Gastrocnemius medialis (tissue), 4 donors: Measurements from ENCODE around the gene PTPRN2.

Source experiments
- POLR2A ChIP-seq, 2 donors: fragments of 450-650 bp; IDR thresholded peaks; one replicate each; pipeline ENCODE4 v1.6.1; 2017; ENCODE audit warnings: antibody characterized with exemption in 2 of 2, mild to moderate bottlenecking in 2 of 2, moderate library complexity in 2 of 2
- TF ChIP-seq, protein P1 (sequence below), 5 experiments: fragments of 450-650 bp in 3 of 5; fragments of 200-600 bp in 2 of 5; sonication (generic) in 2 of 5; IDR thresholded peaks in 4 of 5; conservative IDR thresholded peaks in 1 of 5; 1 replicate in 4 of 5; 2 replicates in 1 of 5; pipeline ENCODE4 v1.5.1; 2016 to 2019; ENCODE audit warnings: antibody characterized with exemption in 5 of 5, mild to moderate bottlenecking in 3 of 5, moderate library complexity in 3 of 5

DNA sequence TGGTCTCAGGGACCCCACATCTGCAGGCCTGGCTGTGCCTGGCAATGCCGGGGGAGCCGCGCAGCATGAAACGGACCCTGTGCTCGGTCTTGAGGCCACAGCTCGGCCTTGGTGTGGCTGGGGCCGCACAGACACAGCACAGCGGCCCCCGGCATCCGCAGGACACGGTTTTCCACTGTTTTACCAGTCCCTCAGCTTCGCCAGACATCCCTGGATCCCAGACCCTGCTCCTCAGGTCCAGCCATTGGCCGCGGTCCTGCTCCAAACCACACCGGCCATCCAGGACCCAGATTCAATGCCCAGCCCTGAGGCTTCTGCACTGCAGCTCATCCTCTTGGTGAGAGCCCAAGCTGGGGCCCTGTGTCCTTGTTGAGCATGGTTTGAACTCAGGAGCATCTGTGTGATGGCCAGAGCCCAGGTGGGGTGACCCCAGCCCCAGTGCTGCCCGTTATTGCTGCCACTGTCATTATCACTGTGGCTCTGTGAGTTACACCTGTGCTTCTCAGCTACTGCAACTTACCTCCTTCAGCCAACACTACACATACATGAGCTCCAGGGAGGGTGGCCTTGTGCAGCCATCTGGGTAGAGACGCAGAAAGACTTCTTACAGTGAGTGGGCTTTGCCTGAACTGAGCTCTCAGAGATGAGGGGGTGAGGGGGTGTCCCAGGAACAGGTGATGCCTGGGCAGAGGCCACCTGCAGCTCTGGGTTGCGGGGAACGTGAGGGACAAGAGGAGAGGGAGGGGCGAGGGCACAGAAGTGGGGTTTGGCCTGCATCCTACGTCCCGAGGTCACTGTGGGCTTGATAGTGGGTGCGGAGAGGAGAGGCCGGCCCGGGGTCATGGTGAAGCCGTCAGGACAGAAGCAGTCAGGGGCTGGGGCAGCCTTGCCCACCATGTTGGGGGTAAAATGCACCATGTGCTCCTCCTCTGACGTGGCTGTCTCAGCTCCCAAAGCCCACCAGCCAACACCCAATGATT is 567.6 kb downstream of the PTPRN2 start:
- TF ChIP-seq, protein P1, sequence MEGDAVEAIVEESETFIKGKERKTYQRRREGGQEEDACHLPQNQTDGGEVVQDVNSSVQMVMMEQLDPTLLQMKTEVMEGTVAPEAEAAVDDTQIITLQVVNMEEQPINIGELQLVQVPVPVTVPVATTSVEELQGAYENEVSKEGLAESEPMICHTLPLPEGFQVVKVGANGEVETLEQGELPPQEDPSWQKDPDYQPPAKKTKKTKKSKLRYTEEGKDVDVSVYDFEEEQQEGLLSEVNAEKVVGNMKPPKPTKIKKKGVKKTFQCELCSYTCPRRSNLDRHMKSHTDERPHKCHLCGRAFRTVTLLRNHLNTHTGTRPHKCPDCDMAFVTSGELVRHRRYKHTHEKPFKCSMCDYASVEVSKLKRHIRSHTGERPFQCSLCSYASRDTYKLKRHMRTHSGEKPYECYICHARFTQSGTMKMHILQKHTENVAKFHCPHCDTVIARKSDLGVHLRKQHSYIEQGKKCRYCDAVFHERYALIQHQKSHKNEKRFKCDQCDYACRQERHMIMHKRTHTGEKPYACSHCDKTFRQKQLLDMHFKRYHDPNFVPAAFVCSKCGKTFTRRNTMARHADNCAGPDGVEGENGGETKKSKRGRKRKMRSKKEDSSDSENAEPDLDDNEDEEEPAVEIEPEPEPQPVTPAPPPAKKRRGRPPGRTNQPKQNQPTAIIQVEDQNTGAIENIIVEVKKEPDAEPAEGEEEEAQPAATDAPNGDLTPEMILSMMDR (IDR thresholded peaks at IDR 0.05 in 4 of 5, conservative IDR thresholded peaks at IDR 0.05 in 1 of 5), result no peak
- no peak for TF ChIP-seq POLR2A (IDR thresholded peaks at IDR 0.05)
